GM12878 (cell line): Measurements from ENCODE around the gene SLC4A3. TPM values are rescaled to one million over a fixed set of nuclear protein-coding genes. Genes with fewer than 3 reads are reported as not detected.

ENCODE experiments used
- ATAC-seq: fragments of 200-7000 bp; cut with Tn5 transposase; 3 replicates; pipeline ENCODE4 v1.9.1; 2020; ENCODE audit warnings: mild to moderate bottlenecking, moderate library complexity
- BruUV-seq: library from RNA; stranded (reverse); fragments of 400-500 nt; replicated peaks from 2 replicates; lab custom pipeline; 2021; lab: Mats Ljungman, UMichigan
- CTCF ChIA-PET: fragments of 300-600 bp; sonication (Branson Sonifier 250); formaldehyde crosslinking; extraction: SDS; loops from one replicate; lab custom pipeline; 2021; ENCODE audit warnings: inconsistent platforms; lab: Yijun Ruan, JAX
- POLR2A ChIA-PET: fragments of 350-600 bp; formaldehyde crosslinking; extraction: SDS; loops from one replicate; lab custom pipeline; 2021; ENCODE audit warnings: inconsistent platforms; lab: Charles Lee
- RAD21 ChIA-PET: fragments of 300-600 bp; sonication (Branson Sonifier 250); formaldehyde crosslinking; loops from one replicate; lab custom pipeline; 2023; ENCODE audit warnings: antibody characterized with exemption; ENCODE audit not compliant: unreplicated experiment; lab: Charles Lee
- SMC1A ChIA-PET: fragments of 300-600 bp; sonication (Branson Sonifier 250); formaldehyde crosslinking; loops from one replicate; lab custom pipeline; 2023; ENCODE audit not compliant: unreplicated experiment, uncharacterized antibody; lab: Charles Lee
- DNase-seq: peaks from one replicate; pipeline ENCODE4 v3.0.0-alpha.2; 2011; ENCODE audit warnings: low read depth, low spot score
- FAIRE-seq: peaks from 3 replicates; lab custom pipeline; 2011; peaks lifted over from hg19 to GRCh38; lab: Jason Lieb, UNC
- H2AFZ ChIP-seq: 2 replicates; pipeline ENCODE4 v1.6.0; 2011; ENCODE audit warnings: low read depth, low read length, control low read depth; ENCODE audit not compliant: control insufficient read depth
- H3K27ac ChIP-seq: 2 replicates; pipeline ENCODE4 v1.5.1; 2011; ENCODE audit warnings: control low read depth; ENCODE audit not compliant: control insufficient read depth, insufficient read depth
- H3K27me3 ChIP-seq, 2 experiments: replicated peaks in 1 of 2; 2 replicates each; pipeline versions ENCODE4 v1.6.0 to v1.6.1; 2011; ENCODE audit warnings: low read length in 1 of 2; ENCODE audit not compliant: control insufficient read depth in 2 of 2, insufficient read depth in 2 of 2
- H3K36me3 ChIP-seq, 2 experiments: 2 replicates each; pipeline ENCODE4 v1.5.1; 2011; ENCODE audit warnings: low read length in 1 of 2; ENCODE audit not compliant: control insufficient read depth in 2 of 2, insufficient read depth in 2 of 2
- H3K4me1 ChIP-seq: 2 replicates; pipeline ENCODE4 v1.6.1; 2011; ENCODE audit warnings: mild to moderate bottlenecking, low read length, moderate library complexity, mixed read lengths; ENCODE audit not compliant: control insufficient read depth, insufficient read depth
- H3K4me2 ChIP-seq: 2 replicates; pipeline ENCODE4 v1.6.0; 2011; ENCODE audit warnings: control low read depth; ENCODE audit not compliant: control insufficient read depth, insufficient read depth
- H3K4me3 ChIP-seq: fragments of 200-600 bp; sonication (generic); 2 replicates; pipeline ENCODE4 v1.5.1; 2016
- H3K79me2 ChIP-seq: 2 replicates; pipeline ENCODE4 v1.6.0; 2011; ENCODE audit warnings: low read length; ENCODE audit not compliant: control insufficient read depth, insufficient read depth
- H3K9ac ChIP-seq: 2 replicates; pipeline ENCODE4 v1.8.0; 2011; ENCODE audit warnings: low read length, control low read depth, mixed read lengths; ENCODE audit not compliant: control insufficient read depth, insufficient read depth
- H3K9me3 ChIP-seq: replicated peaks from 3 replicates; pipeline ENCODE4 v1.5.1; 2011; ENCODE audit warnings: mild to moderate bottlenecking, low read length; ENCODE audit not compliant: control insufficient read depth, insufficient read depth
- H4K20me1 ChIP-seq: 2 replicates; pipeline ENCODE4 v1.6.0; 2011; ENCODE audit not compliant: control insufficient read depth, insufficient read depth
- BMI1 ChIP-seq: fragments of 450-650 bp; IDR thresholded peaks from 2 replicates; pipeline ENCODE4 v1.6.1; 2016; ENCODE audit warnings: mild to moderate bottlenecking, moderate library complexity, borderline replicate concordance
- CBX3 ChIP-seq: fragments of 200-600 bp; sonication (generic); IDR thresholded peaks from 2 replicates; pipeline ENCODE4 v1.6.1; 2016; ENCODE audit warnings: low read depth, borderline replicate concordance
- CEBPZ ChIP-seq: fragments of 150-350 bp; IDR thresholded peaks from 2 replicates; pipeline ENCODE4 v1.6.1; 2016; ENCODE audit warnings: low read depth, low read length
- GATAD2B ChIP-seq: fragments of 450-650 bp; conservative IDR thresholded peaks from 2 replicates; pipeline ENCODE4 v1.6.1; 2017; ENCODE audit warnings: low read depth, mild to moderate bottlenecking, moderate library complexity
- NFIC ChIP-seq: IDR thresholded peaks from 2 replicates; pipeline ENCODE4 v1.6.1; 2012; ENCODE audit warnings: low read depth, mild to moderate bottlenecking, inconsistent platforms, low read length, moderate library complexity
- NFYB ChIP-seq: IDR thresholded peaks from 2 replicates; pipeline ENCODE4 v1.6.1; 2011; ENCODE audit warnings: low read depth, mild to moderate bottlenecking, low read length, improper control_type of control experiment, moderate library complexity; ENCODE audit not compliant: insufficient read depth
- NR2C2 ChIP-seq: IDR thresholded peaks from 2 replicates; pipeline ENCODE4 v1.6.1; 2011; ENCODE audit warnings: borderline replicate concordance, low read depth; ENCODE audit not compliant: control insufficient read depth, insufficient read length
- POU2F2 ChIP-seq: IDR thresholded peaks from 3 replicates; pipeline ENCODE4 v1.6.1; 2011; ENCODE audit warnings: low read depth, mild to moderate bottlenecking, low read length, borderline replicate concordance
- SMC3 ChIP-seq: IDR thresholded peaks from 2 replicates; pipeline ENCODE4 v1.6.1; 2011; ENCODE audit warnings: low read length, improper control_type of control experiment, borderline replicate concordance
- SP1 ChIP-seq: IDR thresholded peaks from one replicate; pipeline ENCODE4 v1.6.1; 2011; ENCODE audit warnings: low read depth, low read length
- TCF3 ChIP-seq: IDR thresholded peaks from 2 replicates; pipeline ENCODE4 v1.6.1; 2012; ENCODE audit warnings: low read depth, mild to moderate bottlenecking, low read length, borderline replicate concordance; ENCODE audit not compliant: insufficient read depth
- ZNF274 ChIP-seq: IDR thresholded peaks from one replicate; pipeline ENCODE4 v1.8.0; 2011; ENCODE audit not compliant: insufficient read length, insufficient read depth
- ZNF384 ChIP-seq: IDR thresholded peaks from 2 replicates; pipeline ENCODE4 v1.6.1; 2012; ENCODE audit warnings: low read depth, mild to moderate bottlenecking, low read length, improper control_type of control experiment, borderline replicate concordance
- WGBS: methylation state at CpG from one replicate; pipeline ENCODE4 v1.1.6; 2016; ENCODE audit warnings: low lambda C conversion rate; ENCODE audit not compliant: insufficient replicate concordance, insufficient coverage; ENCODE audit errors: missing lambda C conversion rate; 5-methylcytosine and 5-hydroxymethylcytosine counted together
- in situ Hi-C: fragments of 300-500 bp; cut with MboI; formaldehyde crosslinking; loops from 9 replicates; pipeline ENCODE4 v1.14.3; 2018; ENCODE audit warnings: mixed read lengths
- intact Hi-C: fragments of 100-400 bp; cut with micrococcal nuclease; formaldehyde crosslinking; loops from one replicate; pipeline ENCODE4 v1.14.2; 2022; ENCODE audit not compliant: unreplicated experiment
- polyA plus RNA-seq, 11 experiments: library from polyadenylated mRNA; depleted of rRNA in 4 of 11; unstranded in 6 of 11; stranded (reverse) in 5 of 11; fragments of >200 nt; fragmentation: Nextera tagmentation in 4 of 11; fragmentation: Illumina TruSeq in 1 of 11; extraction: Ambion mirVana in 4 of 11; extraction: Trizol in 1 of 11; gene quantifications; 1 replicate in 1 of 11; 2 replicates in 10 of 11; pipeline versions ENCODE4 v1.2.1 to v1.2.3, GENCODE V29; 2011 to 2016; ENCODE audit warnings: inconsistent platforms in 2 of 11, missing spikeins in 2 of 11, low read depth in 1 of 11
- total RNA-seq, 4 experiments: library from RNA; depleted of rRNA in 3 of 4; stranded (reverse); fragments of >200 nt in 3 of 4; fragmentation: Illumina TruSeq in 1 of 4; extraction: Trizol in 1 of 4; gene quantifications; 2 replicates each; pipeline versions ENCODE4 v1.2.1 to v1.2.3, GENCODE V29; 2013 to 2021
- TF ChIP-seq, protein P1 (sequence below): IDR thresholded peaks from 2 replicates; pipeline ENCODE4 v1.6.1; 2011; ENCODE audit warnings: low read depth, mild to moderate bottlenecking, low read length, moderate library complexity, borderline replicate concordance; ENCODE audit errors: extremely low read depth

Gene SLC4A3
- total and polyA plus RNA-seq, 10 of the 15 experiments (the other 5 are each of a cell fraction or from before 2014, with no cell fraction given) = 0.05 to 0.08 TPM; not detected in 8

- ATAC-seq (no peak), FAIRE-seq (no peak), DNase-seq (no peak)
- SMC1A ChIA-PET = interaction anchor here (1.1 to 1.2 kb wide), 2 partner anchors 14 to 32 kb away, joined by 3 to 4 read pairs; no protein-coding TSS in a partner anchor
- RAD21 ChIA-PET = no interaction called here
- H3K79me2 ChIP-seq = no peaks in the 10 kb centered on the region
- BruUV-seq = no TSS peak
- no peak overlapping the region for H3K9ac ChIP-seq
- POLR2A ChIA-PET = interaction anchor here (0.6 kb wide), 1 partner anchor 10 kb away, joined by 4 read pairs; no protein-coding TSS in a partner anchor
- no peaks in the 10 kb centered on the region for H3K36me3 ChIP-seq
- peaks cover 0 to 2% of the 10 kb centered on the region in 2 experiments; a peak in 2 of 4 replicates for H3K27me3 ChIP-seq
- TF ChIP-seq NFYB = no peak
- no peak for TF ChIP-seq NFIC
- no peak for TF ChIP-seq BMI1
- TF ChIP-seq, all 136 proteins: peak for 0
- Histone ChIP-seq H3K9me3 (no peaks in the 10 kb centered on the region; the same call in 2 of the 3 replicates), H2AFZ (no peak overlapping the region), H3K4me1 (no peaks in the 10 kb centered on the region), H3K4me2 (no peak overlapping the region), H3K4me3 (no peak overlapping the region), H4K20me1 (no peaks in the 10 kb centered on the region), H3K27ac (no peak overlapping the region)
- CTCF ChIA-PET = interaction anchor here (1.5 to 1.8 kb wide), 2 partner anchors 14 to 134 kb away, joined by 6 to 9 read pairs; no protein-coding TSS in a partner anchor
- in situ Hi-C loops (no loop called here), intact Hi-C loops (no loop called here)
- WGBS = 26% methylated on average over 4 of the region's 4 CpGs
These were observed 47.8 kb downstream of the SLC4A3 start for GRCh38 chr2:219675221-219675620.

DNA sequence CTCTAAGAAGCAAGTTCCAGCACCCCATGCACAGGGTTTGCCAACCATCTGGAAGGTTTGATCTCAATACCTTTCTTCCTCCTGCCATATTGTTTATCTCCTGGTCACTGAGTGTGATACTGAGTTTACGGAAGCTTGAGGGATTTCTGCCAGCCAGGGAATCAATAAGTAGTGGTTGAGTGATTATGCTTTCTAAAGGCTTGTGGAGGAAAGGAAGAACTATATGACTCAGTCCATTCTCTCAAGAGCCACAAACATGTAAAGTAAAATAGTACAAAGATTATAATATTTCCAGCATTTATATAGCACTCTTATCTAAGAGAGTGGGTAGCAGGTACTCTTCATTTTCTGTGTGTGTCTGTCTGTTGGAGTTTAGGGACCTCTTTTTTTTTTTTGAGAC is 49.2 kb downstream of the SLC4A3 start:
- WGBS = 33% methylated on average over 1 of the region's 1 CpG
- H3K9me3 ChIP-seq = no peaks in the 10 kb centered on the region; the same call in 2 of the 3 replicates
- intact Hi-C loops (no loop called here), in situ Hi-C loops (no loop called here)
- no peak overlapping the region for H3K9ac ChIP-seq
- H3K36me3 ChIP-seq = no peaks in the 10 kb centered on the region
- H3K79me2 ChIP-seq = no peaks in the 10 kb centered on the region
- ChIA-PET RAD21 (no interaction called here), CTCF (no interaction called here), POLR2A (no interaction called here), SMC1A (no interaction called here)
- no peak overlapping the region for H3K4me3 ChIP-seq
- FAIRE-seq (no peak), ATAC-seq (no peak), DNase-seq (no peak)
- no peaks in the 10 kb centered on the region for H4K20me1 ChIP-seq
- H2AFZ ChIP-seq = no peak overlapping the region
- no peak overlapping the region for H3K4me2 ChIP-seq
- H3K27me3 ChIP-seq = peaks cover 0 to 2% of the 10 kb centered on the region in 2 experiments; a peak in 2 of 4 replicates
- H3K27ac ChIP-seq = no peak overlapping the region
- no TSS peak for BruUV-seq
- H3K4me1 ChIP-seq = no peaks in the 10 kb centered on the region
- no peak for TF ChIP-seq NR2C2
- TF ChIP-seq CEBPZ = no peak
- no peak for TF ChIP-seq SP1
- TF ChIP-seq, protein P1, sequence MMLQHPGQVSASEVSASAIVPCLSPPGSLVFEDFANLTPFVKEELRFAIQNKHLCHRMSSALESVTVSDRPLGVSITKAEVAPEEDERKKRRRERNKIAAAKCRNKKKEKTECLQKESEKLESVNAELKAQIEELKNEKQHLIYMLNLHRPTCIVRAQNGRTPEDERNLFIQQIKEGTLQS = no peak
- no peak for TF ChIP-seq SMC3
- no peak for TF ChIP-seq ZNF384
- TF ChIP-seq POU2F2 = no peak
- TF ChIP-seq ZNF274 = no peak
- TF ChIP-seq TCF3 = no peak
- TF ChIP-seq CBX3 = no peak
- TF ChIP-seq GATAD2B = no peak
